Measurements from ENCODE around the gene MAB21L2.

DNA sequence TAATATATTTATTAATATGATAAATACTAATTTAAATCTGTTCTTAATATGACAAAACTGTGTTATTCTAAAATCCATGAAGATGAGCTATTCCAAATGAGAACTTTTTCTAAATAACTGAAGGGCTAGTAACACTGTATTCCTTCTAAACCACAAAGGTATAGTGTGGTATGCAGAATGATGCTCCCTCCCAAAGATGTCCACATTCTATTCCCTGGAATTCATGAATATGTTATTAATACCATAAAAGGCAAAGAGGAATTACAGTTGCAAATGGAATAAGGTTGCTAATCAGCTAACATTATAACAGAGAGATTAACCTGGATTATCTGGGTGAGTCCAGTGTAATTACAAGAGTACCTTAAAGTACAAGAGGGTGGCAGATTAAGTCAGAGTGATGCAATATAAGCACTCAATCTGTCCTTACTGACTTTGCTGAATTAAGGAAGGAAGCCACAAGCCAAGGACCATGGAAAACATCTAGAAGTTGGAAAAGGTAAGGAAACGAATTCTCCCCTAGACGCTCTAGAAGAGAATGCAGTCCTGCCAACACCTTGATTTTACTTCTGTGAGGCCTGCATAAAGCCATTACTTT lies 20.7 kb upstream of the MAB21L2 start:
- no peak for TF ChIP-seq CTCF (IDR thresholded peaks at IDR 0.05)
- no peak for TF ChIP-seq EZH2 (IDR thresholded peaks at IDR 0.05)
